ENCODE data around the gene CBX4.

CBX4 gene

DNA sequence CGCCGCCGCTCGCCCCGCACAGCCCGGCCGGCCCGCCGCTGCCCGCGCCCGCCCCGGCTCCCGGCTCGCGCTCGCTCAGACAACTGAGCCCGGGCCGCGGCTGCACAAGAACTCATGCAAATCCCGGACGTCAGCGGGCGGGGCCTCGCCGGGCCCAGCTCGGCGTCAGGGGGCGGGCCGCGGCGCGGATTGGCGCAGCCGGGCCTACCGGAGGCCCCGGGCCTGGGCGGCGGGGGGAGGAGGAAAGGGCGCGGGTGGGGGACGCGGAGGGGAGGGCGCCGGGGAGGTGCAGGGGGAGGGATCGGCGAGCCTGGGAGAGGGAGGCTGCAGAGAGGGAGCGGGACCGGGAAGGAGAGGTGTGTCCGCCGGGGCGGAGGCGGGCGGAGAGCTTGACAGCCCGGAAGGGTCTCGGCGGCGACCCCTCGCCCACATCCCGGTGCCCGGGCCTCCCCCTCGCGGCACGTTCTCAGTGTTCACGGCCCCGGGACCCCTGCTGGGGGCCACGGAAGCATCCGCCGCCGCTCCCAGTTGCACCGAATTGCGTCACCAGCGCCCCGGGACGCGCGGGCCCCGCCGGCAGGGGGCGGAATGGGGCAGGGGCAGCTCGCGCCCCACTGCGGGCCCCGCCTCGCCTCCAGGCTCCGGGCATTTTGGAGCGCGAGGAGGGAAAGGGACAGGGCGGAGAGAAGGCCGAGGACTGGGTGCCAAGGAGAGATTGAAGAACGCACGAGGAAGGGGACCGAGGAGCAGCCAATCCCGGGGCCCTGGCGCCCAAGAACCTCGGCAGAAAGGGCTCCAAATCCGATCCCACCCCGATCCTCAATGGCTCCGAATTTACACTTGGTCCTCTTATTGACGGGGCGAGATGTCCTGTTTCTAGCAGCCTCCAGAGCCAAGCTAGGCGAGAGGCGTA, at the start of gene CBX4:
Gene CBX4 (minus strand): TSS at position 85 of the 913 bp plus-strand sequence. CDS start 189 bp downstream, outside the sequence.
- peak; percentile 94 for DNase-seq

DNA sequence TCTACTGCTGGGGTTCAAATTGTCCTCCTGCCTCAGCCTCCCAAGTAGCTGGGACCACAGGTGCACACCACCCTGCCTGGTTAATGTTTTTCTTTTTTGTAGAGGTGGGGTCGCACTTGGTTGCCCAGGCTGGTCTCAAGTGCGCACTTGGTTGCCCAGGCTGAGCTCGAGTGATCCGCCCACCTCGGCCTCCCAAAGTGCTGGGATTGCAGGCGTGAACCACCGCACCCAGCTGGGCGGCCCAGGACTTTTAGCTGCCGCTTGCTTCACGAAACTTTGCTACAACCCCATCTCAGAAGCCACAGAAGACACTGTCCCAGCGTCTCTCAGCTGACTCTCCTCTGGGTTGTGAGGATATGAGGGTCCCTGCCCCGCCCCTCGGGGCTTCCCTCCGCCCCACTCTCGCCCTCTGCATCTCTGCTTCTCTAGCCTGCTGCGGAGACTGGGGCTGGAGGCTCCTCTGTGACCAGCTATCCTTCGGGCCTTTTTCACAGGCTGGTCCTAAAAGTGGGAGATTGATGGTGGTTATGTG, 48.8 kb upstream of the CBX4 start:
- no peak for DNase-seq

DNA sequence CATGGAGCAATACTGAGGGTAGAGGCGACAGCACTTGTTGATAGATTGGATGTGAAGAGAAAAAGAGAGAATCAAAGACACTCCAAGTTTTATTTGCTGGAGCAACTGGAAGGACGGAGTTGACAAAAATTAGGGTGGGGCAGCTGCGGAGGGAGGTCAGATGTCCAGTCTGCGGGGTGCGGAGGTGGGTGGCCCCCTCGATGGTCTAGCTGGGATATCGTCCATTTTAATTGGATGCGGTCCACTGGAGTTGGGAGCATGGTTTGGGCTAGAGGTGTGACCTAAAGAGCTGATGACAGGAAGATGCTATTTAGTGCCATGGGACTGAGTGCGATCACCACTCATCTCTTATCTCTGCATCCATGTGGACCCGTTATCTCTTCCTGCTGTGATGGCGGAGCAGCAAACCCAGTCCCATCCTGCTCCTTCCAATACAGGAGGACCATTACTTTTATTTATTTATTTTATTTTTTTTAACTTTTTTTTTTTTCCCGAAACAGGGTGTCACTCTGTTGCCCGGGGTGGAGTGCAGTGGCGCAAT, 48.3 kb upstream of the CBX4 start:
- no peak for DNase-seq

DNA sequence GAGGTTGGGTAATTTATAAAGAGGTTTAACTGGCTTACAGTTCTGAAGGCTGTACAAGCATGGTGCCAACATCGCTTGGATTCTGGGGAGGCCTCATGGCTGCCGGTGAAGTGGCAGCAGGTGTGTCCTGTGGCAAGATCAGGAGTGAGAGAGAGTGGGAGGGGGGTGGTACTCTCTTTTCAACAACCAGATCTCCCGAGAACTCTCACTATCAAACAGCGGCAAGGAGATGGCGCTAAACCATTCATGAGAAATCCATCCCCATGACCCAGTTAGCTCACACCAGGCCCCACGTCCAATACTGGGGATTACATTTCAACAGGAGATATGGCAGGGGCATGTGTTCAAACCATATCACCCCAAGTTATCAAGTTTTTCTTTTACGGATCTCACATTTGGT, 44.0 kb upstream of the CBX4 start:
- DNase-seq, result no peak

DNA sequence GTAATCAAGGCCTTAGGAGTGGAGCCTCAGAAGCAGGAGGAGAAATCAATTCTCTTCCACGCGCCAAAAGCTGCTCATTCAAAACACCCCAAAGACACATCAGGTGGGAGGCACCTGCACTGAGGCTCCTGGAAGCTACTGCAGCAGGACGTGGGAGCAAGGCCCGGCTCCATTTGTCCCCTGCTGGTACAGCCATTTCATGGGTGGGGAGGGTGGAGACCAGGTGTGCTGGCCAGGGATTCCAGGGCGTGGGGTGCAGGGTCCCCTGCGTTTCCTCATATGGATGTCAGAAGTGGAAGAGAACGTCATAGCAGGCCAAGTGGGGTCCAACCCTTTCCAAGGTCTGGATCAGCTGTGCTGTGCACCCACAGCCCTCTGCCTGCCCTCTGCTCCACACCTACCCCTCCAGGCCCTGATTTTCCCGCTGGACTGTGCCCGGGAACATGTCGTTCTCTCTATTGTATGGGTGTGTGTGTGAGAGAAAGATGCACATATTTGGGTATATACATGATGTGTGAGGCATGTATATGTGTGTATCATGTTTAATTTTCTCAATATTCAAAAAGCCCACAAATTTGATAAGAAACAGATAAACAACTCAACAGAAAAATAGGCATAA, 39.2 kb upstream of the CBX4 start:
- DNase-seq, result no peak

DNA sequence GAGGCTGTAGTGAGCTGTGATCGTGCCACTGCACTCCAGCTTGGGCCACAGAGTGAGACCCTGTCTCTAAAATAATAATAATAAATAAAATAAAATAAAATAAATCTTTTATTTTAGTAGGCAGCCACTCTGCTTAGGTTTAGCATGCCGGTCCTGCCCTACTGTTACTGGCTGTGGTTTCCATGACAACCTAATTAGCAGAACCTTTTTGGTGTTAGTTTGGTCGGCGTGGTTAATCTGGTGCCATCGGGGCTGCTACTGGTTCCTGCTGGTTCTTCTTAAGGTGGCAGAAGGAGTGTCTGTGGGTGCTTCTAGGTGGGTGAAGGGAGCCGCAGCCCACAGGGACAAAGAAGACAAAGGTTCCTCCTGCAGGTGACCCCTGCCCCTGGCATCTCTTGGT, 37.8 kb upstream of the CBX4 start:
- no peak for DNase-seq

DNA sequence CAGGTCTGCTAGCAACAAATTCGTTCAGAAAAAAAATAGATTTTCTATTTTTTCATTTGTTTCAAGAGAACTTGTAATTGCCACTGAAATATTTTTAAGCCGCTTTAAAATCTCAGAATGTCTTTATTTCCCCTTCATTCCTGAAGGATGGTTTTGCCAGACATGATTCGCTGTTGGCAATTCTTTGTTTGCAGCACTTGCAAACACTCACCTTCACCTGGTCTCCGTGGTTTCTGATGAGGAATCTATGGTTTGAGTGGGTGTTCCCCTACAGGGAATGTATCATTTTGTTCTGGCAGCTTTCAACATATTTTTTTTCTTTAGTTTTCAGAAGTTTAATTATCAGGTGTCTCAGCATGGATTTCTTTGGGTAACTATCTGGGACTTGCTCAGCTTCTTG, 36.3 kb upstream of the CBX4 start:
- no peak for DNase-seq

DNA sequence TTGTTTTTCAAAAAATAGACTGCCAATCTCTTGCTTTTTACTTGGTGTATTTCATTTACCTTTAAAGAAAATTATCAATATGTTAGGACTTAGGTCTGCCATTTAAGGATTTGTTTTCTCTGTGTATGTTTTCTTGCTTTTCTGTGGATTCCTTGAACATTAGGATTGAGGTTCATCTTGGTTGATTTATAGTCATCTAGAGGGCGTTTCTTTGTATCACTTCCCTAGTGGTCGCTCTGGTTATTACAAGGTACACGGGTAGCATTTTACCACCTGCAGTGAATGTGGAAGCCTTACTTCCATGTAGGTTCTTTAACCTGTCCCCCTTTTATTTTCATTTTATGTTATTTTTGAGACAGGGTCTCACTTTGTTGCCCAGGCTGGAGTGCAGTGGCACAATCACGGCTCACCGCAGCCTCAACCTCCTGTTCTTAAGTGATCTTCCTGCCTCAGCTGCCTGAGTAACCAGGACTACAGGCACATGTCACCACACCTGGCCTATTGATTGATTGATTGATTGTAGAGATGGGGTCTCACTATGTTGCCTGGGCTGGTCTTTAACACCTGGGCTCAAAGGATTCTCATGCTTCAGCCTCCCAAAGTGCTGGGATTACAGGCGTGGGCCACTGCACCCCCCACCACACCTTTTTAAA, 35.2 kb upstream of the CBX4 start:
- no peak for DNase-seq

DNA sequence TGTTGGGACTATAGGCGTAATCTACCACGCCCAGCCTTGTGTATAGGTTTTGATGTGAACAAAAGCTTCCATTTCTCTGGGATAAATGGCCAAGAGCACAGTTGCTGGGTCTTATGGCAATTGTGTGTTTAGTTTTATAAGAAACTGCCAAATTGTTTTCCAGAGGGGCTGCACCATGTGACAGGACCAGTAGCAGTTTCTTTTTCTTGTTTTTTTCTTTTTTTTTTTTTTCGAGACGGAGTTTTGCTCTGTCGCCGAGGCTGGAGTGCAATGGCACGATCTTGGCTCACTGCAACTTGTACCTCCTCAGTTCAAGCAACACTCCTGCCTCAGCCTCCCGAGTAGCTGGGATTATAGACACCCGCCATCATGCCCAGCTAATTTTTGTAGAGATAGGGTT, 34.3 kb upstream of the CBX4 start:
- DNase-seq, result no peak

DNA sequence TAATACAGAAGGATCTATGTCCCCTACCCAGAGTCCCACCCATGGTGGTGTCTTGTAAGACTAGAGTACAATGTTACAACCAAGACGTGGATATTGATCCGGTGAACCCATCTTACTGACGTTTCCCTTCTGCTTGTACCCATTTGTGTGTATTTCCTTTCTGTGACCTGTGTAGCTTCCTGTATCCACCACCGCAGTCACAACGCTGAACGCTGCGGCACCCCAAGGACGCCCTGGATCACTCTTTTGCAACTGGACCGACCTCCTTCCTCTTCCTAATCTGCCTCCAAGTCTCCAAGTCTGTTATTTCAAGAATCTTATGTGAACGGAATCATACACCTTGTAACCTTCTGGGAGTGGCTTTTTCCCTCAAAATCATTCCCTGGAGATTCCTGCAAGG, 33.5 kb upstream of the CBX4 start:
- DNase-seq, result no peak

DNA sequence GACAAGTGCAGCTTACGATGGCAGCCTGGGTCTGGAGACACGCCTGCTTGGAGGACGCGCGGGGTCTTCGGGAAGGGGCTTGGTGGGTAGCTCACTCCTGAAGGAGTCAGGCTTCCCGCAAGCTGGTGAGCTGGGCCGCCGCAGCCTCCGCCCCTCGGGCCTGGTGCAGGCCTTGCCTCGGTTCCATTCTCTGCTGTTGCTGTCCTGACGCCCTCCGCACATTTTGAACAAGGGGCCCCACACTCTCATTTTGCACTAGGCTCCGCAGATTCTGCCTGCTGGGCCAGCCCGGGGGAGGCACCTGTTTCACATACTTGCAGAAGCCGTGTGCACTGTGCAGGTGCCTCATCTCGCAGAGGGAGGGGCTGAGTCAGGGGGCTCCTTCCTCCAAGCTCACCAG, 31.9 kb upstream of the CBX4 start:
- DNase-seq, result no peak

DNA sequence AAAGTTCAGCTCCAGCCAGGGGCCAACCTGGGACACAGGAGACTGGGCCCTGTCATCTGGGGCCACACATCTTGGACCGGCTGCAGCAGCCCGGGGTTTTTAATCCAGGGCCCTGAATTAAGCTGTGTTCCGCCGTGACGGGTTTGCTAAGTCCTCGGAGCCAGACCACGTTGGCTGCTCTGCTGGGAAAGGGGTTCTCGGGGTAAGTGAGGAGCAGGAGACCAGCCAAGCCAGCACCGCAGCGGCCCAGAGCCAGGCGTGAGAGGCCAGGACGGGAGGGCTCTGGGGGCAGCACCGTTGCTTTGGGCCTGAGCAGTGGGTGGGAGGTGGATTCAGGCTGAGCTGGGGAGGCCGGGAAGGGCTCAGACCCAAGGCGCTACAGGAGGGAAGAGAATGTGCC, 31.3 kb upstream of the CBX4 start:
- DNase-seq, result no peak

DNA sequence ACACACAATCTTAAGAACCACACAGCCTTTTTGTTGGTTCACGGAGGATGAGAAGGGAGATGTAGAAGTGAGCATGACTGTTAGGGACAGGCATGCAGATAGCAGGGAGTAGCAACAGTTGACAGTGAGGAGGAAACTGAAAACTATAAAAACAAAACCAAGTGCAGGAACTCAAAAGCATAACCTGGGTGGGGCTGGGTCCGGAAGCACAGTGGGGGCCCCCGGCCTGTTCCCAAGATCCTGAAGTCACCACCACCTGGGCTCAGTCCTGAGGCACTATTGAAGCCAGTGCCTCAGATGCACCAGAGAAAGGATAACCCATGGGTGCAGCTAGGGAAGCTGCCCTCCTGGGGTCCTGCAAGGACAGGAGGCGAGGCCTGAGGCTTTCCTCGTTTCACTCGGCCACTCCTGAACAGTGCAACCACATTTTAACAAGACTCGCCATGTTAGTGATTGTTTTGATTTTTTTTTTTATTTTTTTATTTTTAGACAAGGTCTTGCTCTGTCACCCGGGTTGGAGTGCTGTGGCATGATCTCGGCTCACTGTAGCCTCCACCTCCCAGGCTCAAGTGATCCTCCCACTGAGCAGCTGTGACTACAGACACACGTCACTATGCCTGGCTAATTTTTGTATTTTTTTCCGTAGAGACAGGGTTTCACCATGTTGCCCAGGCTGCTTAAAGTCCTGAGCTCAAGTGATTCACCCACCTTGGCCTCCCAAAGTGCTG, 27.7 kb upstream of the CBX4 start:
- DNase-seq, result no peak

DNA sequence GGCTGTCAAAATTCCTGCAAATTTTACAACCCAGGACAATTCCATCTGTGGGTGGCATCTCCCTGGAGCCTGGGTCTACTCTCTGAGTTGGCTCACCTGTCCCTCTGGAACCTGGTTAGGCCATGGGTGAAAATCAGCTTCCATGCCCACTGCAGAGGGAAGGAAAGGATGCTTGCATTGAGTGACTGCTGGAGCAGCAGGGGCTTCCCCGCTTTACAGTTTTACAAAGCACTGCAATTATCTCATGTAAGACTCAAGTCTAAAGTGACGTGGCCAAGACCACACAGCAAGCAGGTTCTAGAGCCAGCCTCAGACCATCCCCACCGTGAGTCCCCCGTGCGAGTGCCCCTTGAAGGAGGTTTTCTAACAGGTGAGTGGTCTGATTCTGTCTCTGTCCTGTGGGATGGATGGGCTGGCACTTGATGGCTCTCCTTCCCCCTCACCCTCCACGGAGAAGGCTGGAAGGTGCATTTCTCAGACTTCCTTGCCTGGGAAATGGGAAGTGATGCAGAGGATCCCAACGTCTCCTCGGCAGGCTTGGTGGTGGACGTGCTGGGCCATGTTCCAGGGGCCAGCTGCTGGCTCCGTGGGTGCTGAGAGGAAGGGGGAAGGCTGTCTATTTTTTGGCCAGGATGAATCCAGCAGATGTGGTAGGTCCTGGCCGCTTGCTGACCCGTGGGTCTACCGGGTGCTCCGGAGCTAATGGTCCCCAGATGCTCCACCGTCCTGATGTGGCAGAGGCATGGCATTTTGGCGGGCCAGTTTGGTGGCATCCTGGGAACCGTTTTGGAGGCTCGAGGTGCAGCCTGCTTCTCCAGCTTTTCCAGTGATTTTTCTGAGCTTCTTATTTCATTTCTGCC, 26.3 kb upstream of the CBX4 start:
- no peak for DNase-seq

DNA sequence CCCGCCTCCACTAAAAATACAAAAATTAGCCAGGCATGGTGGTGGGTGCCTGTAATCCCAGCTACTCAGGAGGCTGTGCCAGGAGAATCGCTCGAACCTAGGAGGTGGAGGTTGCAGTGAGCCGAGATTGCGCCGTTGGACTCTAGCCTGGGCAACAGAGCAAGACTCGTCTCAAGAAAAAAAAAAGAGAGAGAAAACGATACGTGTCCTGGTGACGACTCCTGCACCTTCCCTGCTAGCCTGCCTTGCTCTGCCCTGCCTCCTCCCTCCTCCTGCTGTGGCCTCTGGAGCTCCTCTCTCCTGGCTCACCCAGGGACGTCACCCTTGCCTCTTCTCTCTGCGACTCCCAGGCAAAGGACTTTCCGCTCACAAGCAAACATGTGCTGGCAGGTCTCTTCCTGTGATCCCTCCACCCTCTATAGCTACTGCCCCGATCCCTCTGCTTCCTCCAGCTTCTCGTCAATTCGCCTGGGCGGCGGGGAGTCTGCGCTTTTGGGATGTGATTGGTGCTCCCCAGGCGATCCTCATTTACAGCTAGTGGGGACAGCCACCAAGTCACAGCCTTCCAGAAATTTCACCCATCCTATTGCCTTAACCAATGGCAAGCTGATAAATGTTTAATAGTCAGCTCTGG, 25.5 kb upstream of the CBX4 start:
- no peak for DNase-seq

DNA sequence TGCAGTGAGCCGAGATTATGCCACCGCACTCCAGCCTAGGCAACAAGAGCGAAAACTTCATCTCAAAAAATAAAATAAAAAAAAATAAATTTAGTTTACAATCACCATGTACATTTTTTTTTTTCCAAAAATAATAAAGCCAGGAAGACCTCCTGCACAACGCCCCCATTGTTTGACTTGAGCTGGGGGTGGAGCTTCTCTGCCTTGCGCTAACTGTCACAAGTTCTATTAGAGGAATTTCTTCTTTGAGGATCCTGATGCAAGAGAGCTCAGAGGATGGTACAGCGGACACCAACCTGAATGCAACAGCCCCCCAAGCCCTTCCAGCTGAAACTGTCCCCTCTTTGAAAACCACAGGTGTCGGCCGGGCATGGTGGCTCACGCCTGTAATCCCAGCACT, 24.9 kb upstream of the CBX4 start:
- no peak for DNase-seq

DNA sequence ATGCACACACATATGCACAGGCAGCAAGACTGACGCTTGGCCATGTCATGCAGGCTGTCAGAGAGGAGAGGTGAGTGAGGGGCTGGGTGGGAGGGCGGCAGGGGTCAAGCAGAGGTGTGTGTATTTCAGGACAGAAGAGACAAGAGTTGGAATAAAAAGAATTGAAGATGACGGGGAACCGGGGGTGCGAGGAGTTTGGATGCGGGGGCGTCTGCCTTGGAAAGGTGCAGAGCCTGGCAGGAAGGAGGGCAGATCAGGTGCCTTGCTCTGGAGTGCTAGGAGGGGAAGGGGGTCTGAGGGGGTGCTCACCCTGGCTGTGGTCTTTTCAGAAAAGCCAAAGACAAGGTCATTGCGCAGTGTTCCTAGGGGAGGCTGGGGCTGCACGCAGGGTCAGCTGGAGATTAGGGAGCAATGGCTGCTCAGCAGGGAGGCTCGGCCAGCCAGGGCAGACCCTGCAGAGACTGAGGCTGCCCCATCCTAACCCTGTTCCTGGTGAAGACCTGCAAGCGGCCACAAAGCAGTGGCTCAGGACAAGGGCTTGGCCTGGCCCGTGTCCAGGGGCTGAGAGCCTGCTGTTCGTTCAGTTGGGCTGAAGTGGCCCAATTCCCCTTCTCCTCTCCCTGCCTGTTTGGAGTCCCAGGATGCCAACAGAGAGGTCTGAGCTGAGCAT, 23.7 kb upstream of the CBX4 start:
- DNase-seq, result no peak

DNA sequence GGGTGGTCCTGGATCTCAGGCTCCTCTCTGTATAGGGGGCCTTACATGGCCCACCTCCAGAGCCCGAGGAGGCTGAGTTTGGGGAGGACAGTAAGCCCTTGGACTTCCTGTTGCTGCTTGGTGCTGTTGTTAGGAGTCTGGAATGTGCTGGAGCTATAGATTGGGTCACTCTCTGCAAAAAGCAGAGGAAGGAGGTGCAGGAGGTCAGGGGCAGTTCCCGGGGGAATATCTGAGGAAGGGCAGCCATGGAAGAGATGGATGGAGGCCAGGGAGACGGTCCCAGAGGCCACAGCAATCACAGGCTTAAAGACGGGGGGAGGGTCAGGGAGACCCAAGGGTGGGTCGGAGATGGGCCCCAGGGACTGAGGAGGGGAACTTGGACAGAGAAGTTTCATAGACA, 23.0 kb upstream of the CBX4 start:
- no peak for DNase-seq

DNA sequence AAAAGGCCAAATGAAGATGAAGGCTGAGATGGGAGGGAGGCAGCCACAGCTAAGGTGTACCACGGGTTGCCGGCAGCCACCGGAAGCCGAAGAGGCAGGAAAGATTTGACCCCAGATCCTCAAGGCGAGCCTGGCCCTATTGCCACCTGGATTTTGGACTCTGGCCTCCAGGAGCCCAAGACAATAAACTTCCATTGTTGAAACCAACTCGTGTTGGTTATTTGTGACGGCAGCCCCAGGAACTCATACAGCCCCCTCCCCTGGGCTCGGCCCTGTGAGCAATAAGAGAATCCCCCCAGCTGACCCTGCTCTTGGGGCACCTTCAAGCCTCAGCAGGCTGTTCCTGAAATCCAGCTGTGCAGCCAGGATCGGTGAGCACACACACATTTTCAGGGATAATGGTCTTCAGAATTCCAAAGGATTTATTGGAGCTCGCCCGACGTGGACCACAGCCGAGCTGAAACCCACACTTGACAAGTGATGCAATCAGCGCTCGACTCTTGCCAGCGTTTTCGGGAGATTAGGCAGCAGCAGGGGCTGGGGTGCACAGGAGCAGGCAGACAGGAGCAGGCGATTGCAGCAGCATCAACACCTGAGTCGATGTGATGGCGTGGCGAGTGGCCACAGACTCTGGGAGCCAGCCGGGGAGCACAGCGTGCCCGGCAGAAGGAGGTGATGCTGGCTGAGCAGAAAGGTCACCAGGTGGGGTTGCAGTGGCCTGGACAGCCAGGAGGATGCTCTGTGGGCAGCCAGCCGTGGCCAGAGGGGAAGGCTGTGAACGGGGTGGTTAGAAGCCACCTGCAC, 22.4 kb upstream of the CBX4 start:
- DNase-seq, result peak; percentile 17
